ENCODE results near the gene AP4E1. TPM values are rescaled to one million over a fixed set of nuclear protein-coding genes. Genes with fewer than 3 reads are reported as not detected.
"Not testable (repeated sequence)": the region's sequence is repeated elsewhere in the genome, so short reads cannot be mapped to it uniquely, and the experiment has no call there.

Gene AP4E1
- polyA plus RNA-seq, 10 donors, result 6.4 to 10.4 (median 8.4) TPM

DNA sequence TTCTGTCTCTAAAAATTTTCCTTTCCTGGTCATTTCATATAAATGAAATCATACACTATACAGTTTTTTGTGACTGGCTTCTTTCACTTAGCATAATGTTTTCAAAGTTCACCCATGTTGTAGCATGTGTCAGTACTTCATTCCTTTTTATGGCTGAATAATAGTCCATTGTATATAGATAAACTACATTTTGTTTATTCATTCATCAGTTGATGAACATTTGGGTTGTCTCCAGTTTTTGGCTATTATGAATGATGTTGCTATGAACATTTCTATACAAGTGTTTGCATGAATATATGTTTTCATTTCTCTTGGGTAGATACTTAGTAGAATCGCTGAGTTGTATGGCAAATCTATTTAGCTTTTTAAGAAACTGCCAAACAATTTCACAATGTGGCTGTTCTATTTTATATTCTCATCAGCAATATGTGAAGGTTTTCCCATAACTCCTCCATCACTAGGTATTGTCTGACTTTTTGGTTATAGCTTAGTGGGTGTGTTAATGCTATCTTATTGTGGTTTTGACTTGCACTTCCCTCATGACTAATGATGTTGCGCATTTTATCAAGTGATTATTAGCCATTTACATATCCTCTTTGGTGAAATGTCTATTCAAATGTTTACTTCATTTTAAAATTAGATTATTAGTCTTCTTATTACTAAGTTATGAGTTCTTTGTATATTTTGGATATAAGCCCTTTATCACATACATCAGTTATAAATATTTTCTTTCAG, 21.7 kb upstream of the AP4E1 start:
- no peak for DNase-seq

DNA sequence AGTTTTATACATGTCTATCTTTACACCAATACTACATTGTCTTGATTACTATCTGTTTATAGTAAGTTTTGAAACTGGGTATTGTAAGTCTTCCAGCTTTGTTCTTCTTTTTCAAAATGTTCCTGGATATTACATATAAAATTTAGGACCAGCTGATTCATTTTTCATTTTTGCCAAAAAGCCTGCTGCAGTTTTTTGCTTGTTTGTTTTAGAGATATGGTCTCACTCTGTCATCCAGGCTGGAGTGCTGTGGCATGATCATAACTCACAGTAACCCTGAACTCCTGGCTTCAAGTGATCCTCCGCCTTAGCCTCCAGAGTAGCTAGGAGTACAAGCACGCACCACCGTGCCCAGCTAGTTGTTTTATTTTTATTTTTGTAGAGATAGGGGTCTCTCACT, 20.4 kb upstream of the AP4E1 start:
- DNase-seq, result no peak

DNA sequence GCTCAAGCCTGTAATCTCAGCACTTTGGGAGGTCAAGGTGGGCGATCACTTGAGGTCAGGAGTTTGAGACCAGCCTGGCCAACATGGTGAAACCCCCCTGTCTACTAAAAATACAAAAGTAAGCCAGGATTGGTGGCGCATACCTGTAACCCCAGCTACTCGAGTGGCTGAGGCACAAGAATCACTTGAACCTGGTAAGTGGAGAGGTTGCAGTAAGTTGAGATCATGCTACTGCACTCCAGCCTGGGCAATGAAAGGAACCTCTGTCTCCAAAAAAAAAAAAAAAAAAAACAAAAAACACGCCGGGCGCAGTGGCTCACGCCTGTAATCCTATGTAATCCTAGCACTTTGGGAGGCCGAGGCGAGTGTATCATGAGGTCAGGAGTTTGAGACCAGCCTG, 18.9 kb upstream of the AP4E1 start:
- DNase-seq, result no peak

DNA sequence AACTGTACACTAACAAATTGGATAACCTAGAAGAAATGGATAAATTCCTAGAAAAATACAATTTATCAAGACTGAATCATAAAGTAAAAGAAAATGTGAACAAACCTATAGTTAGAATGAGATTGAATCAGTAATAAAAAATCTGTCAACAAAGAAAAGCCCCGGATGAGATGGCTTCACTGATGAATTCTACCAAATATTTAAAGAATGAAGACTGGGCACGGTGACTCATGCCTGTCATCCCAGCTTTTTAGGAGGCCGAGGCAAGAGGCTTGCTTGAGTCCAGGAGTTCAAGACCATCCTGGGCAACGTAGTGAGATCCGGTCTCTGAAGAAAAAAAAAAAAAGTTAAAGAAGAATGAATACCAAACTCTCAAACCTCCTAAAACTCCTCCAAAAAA, 17.7 kb upstream of the AP4E1 start:
- no peak for DNase-seq

DNA sequence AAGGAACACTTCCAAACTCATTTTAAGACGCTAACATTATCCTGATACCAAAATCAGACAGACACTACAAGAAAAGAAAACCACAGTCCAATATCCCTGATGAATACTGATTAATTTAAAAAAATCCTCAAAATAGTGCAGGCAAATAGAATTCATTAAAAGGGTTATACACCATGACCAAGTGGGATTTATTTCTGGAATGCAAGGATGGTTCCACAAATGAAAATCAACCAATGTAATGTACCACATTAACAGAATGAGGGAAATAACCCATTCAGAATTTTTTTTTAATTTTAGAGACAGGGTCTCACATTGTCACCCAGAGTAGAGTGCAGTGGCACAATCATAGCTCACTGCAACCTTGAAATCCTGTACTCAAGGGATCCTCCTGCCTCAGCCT, 17.3 kb upstream of the AP4E1 start:
- no peak for DNase-seq

DNA sequence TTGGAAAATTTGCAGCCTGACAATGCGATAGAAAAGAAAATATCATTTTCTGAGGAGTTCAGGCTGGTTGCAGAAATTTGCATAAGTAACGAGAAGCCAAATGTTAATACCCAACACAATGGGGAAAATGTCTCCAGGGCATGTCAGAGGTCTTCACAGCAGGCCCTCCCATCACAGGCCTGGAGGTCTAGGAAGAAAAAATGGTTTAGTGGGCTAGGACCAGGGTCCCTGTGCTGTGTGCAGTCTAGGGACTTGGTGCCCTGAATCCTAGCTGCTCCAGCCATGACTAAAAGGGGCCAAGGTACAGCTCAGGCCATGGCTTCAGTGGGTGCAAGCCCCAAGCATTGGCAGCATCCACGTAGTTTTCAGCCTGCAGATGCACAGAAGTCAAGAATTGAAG, 14.5 kb upstream of the AP4E1 start:
- DNase-seq, result no peak

DNA sequence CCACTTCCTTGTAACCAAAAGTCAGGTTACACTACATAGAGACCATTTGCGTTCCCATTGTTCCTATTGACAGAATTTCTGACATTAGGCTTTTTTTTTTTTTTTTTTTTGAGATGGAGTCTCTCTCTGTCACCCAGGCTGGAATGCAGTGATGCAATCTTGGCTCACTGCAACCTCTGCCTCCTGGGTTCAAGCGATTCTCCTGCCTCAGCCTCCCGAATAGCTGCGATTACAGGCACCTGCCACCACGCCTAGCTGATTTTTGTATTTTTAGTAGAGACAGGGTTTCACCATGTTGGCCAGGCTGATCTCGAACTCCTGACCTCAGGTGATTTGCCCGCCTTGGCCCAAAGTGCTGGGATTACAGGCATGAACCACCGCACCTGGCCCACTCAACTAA, 7.1 kb upstream of the AP4E1 start:
- DNase-seq, result not testable (repeated sequence)

DNA sequence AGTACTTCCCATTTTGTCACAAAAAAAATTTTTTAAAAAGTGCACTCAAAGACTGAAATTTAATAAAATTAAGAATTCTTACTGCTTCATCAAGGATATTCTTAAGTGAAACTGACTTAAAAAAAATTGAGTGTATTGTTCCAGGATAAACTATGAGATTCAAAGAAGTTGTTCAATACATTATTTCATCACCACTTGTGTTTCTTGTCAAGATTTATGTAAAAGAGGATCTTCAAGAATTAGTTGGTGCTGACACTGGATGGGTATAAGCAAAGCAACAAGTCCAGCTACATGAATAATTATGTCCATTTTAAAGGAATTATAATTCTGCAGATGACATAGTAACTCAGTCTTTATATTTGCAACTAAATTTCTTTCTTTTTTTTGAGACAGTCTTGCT, 4.3 kb upstream of the AP4E1 start:
- DNase-seq, result no peak

DNA sequence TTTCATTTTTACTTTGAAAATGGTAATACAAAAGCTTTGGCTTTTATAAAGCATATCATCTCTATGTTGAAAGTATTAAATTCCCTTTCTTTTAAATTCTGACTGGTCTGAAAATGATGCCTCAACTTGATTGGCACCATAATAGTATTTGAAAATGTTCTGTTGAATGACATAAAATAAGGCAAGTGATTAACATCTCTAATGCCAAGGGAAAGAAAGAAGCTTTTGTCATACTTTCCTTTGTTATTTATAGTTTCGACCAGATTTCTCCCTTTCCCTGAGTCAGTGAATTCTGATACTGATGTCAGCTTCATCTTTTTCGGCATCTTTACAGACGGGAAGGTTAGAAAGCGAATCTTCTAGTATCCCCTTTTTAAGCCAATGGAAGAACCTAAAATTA, 3.4 kb upstream of the AP4E1 start:
- no peak for DNase-seq

DNA sequence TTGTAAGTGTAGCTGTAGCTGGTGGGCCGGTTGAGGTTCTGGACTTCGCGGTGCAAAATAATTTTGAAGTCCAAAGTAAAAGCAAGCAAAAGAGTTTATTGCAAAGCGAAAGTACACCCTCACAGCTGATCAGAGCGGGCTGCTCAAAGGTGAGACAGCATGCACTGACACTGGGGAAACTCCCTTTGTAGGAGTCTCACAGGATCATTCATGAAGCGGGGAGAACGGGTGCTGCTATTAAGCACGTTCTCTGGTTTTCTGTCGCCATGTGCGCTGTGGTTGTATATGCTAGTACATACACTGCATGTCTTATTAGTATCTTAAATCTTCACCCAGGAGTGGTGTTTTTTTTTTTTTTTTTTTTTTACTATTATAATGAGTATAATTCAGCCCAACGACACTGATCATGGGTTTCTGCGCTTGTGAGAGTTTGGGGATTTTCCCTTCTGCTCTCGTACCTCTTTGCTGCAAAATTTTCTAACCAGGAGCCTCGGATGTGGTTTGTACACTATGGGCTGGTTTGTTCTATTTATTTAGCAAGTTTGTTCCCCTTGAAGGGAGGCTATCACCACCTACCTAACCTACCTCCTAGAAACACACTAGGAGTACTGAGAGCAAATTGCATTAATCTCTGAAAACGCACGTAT, 1.4 kb upstream of the AP4E1 start:
- no peak for DNase-seq

DNA sequence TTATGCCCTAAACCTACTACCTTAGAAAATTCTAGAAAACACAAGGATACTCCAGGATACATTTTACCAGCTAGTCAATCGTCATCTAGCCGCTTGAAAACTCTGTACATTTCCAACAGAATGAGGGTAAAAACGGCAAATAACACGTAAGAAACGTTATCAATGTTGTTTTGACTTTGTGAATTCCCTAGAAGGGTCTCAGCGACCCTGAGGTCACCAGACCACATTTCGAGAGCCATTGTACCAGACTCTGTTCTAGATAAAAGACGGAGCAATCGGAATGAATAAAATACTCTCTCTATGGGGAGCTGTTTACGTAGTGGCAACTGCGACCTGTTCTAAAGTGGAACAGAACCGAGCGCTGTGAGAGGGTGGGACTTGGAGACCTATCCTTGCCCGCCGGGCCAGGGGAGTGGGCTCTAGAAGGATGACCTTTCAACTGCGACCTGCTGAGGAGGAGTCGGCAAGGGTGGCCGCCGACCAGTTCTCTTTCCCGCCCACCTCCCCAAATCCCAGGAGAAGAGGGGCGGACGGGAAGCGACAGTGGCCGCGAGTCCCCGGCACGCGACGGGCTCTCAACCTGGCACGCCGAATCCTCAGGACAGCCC, 778 bp upstream of the AP4E1 start:
- no peak for DNase-seq

DNA sequence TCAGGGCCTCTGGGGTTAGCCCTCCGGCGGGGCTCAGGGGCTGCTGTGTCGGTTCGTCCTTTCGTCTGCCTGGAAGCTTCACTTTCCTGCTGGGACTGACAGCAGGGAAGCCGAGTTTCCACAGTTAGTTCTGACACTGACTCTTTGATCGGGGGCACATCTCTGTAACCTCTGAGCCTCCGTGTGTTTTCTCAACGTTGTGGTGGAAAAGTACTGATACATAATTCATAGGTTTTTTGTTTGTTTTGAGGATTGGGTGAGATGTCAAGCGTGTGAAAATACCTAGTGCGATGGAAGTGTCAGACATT, 481 bp downstream of the AP4E1 start:
- no peak for DNase-seq

DNA sequence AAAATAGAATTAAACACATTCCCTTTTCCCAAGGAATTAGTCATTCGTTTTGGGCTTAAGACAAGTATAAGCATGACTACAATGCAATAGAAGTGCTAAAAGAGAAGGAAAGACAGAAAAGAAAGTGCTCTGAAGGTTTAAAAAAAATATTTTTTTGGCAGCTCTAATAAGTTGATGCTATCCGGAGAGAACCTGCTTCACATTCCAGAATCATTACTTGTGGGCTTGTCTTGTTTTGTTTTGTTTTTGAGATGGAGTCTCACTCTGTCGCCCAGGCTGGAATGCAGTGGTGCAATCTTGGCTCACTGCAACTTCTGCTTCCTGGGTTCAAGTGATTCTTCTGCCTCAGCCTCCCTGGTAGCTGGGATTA, 1.9 kb downstream of the AP4E1 start:
- peak in 2 of 3 donors; percentile 10 to 64 for DNase-seq

DNA sequence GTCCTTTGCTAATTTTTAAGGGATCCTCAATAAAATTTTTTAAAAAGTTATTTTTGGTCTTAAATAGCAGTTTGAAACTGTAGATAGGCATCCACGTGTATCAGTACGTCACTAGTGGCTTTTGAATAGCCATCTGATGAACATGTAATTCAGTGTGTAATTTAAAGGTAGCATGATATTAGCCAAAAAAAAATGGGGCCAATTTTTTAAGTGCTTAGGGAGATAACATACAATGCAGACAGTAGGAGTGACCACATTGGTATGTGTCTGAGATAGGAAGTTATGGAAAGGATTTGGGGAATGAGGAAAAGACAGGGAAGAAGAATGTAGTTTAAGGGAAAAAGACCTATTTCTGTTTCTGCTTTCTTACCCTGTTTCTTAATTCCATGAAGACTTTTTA, 2.5 kb downstream of the AP4E1 start:
- no peak for DNase-seq

DNA sequence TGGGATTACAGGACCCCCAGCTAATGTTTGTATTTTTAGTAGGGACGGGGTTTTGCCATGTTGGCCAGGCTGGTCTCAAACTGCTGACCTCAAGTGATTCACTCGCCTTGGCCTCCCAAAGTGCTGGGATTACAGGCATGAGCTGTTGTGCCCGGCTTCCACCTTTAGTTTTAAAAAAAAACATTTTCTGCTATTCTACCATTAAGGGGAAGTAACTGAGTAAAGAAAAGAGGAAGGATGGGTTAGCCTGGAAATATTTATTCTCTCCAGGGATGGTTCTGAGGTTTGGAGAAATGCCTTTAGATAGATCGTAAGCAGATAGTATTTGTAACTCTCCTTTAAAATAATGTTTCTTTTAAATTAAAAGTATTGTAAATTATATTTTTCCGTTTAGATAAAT, 3.1 kb downstream of the AP4E1 start:
- no peak for DNase-seq

DNA sequence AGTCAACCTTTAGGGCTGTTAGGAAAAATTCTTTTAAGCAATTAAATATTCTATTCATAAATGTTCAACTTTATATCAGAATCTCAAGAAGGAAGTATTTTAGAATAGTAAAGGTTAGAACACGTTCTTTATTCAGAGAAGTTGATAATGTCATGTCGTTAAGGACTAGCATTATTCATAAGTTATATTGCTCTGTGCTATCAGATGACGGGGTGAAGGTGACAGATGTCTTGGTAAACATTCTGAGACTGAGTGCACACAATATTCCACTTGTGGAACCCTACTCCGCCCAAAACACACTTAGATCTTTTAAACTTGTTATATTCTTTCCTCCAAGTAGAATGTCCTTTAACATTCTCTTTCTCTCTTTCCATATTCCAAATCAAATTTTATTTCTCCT, 7.9 kb downstream of the AP4E1 start:
- no peak for DNase-seq

DNA sequence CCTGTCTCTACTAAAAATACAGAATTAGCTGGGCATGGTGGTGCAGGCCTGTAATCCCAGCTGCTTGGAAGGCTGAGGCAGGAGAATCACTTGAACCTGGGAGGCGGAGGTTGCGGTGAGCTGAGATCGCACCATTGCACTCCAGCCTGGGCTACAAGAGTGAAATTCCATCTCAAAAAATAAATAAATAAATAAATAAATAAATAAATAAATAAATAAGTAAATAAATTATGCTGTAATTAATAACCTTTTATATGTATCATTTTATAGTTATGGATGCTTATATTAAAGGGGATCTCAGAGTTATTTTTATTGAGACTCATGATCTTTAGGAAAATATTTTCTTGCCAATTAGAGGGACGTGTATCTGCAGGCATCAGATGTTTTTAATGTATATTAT, 10.9 kb downstream of the AP4E1 start:
- not testable (repeated sequence) for DNase-seq

DNA sequence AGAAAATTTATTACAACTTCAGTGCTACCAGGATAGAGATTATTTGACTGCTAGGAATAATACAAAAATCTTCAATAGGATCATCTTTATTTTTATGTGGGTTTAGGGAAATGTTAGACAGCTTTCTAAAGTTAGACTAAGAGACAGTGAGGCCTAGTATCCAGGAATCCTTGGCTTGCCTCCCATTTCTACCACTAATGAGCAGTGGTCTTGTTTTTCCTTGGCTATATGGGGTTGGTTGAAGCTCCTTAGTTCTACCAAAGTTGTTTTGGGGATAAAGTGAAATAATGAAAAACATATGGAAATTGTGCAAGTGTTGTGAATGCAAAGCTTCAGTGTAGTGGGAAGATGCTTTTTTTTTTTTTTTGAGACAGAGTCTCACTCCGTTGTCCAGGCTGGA, 16.8 kb downstream of the AP4E1 start:
- DNase-seq, result peak in 1 of 3 donors; percentile 20

DNA sequence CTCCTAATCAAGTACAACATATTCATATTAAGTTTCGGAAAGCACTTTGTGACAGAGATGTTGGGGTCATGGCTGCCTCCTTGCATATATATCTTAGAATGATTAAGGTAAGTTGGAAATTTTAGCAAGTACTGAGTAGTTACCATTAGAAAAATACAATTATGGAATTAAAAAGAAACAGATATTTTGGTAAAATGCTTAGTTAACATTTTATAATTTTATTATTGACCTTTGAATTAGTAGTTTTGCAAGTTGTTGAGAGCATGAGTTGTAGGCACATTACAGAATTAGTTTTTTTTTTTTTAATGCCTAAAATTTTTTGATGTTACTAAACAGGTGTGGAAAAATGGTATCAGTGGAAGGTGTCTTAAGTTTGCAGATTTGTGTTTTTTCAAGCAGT, 20.6 kb downstream of the AP4E1 start:
- no peak for DNase-seq

DNA sequence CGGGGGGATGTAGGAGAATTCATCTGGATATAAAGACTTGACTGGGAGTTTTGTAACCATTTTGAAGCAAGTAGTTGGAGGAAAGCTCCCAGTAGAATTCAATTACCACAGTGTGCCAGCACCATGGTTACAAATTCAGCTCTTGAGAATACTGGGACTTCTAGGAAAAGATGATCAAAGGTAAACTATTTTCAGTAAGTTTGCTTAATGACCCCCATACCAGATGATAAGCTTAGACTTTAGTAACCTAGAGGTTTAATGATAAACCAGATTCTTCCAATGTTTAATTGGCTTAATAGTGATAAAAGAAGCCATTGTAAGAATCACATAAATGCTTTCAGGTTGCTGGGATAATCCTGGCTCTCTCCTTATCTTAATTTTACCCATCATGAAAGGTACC, 22.3 kb downstream of the AP4E1 start:
- no peak for DNase-seq

DNA sequence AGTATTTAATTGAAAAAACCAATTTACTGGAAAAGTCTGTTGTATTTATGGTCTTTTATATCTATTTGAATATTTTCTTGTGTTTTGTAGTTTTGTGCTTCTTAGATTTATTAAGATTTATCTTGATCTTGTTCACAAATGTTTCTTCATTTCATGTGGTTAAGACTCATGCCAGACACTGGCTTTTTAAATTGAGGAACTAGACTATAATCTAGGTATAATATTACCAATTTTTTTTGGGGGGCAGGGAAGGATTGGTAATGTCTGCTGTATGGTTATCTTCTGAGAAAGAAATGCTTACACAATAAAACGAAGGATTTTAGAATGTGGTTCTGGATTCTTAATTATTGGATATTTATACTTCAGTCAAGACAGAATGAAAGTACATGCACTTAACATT, 24.9 kb downstream of the AP4E1 start:
- DNase-seq, result no peak

DNA sequence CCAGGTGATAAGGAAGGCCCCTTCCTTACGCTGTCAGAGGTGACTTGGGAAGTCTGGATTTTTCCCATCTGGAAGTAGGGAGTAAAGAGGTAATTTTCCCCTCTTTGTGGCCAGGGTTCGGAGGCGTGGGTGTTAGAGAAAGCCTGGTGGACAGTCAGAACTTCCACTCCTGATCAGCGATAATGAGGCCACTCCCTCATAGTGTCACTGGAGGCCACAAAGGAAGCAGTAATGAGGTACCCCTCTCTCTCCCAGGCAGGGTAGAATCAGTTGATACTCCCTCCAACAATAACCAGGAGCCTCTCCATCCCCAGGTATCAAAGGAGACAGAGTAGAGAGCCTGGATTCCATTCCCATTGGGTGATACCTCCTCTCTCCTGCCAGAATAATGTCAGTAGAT, 30.0 kb downstream of the AP4E1 start:
- no peak for DNase-seq

DNA sequence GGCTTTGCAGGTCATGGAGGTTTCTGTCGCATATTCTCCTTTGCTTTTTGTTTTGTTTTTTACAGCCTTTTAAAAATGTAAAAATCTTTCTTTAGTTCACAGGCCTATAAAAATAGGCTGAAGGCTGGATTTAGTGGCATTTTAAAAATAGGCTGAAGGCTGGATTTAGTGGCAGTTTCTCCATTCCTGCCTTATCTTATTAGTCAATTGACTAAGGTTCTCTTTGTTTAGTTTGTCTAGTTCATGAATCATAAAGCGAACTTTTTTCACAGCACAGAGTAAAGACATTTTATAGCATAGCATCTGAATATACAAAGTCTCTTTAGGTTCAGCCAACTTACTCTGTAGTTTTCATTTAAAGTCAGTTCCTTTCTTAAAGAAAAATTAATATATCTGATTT, 31.4 kb downstream of the AP4E1 start:
- DNase-seq, result no peak

DNA sequence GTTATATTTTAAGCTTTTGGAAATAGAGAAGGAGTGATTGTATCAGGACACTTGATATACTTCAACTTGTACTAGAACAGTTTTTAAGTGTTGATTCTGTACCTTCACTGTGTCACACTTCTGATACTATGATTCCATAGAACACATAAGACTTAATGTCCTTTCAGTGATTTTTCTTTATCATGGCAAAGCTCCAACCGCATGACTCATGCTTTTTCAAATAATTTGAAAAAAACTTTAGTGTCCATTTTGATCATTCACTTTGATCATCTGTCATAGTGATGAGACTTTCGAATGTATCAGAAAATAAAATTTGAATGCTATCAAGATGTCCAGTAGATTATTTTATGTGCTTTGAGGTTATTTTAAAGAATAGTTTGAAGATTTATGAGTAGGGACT, 32.0 kb downstream of the AP4E1 start:
- no peak for DNase-seq

All from muscle of back (tissue), 11 donors.